GM21381 (cell line): ENCODE data around the gene KLF11.

Experiments used
- ATAC-seq: cut with Tn5 transposase; IDR thresholded peaks from one replicate; pipeline ENCODE4 v1.9.1; 2021; ENCODE audit warnings: mild to moderate bottlenecking, moderate library complexity; ENCODE audit not compliant: unreplicated experiment

Gene KLF11

DNA sequence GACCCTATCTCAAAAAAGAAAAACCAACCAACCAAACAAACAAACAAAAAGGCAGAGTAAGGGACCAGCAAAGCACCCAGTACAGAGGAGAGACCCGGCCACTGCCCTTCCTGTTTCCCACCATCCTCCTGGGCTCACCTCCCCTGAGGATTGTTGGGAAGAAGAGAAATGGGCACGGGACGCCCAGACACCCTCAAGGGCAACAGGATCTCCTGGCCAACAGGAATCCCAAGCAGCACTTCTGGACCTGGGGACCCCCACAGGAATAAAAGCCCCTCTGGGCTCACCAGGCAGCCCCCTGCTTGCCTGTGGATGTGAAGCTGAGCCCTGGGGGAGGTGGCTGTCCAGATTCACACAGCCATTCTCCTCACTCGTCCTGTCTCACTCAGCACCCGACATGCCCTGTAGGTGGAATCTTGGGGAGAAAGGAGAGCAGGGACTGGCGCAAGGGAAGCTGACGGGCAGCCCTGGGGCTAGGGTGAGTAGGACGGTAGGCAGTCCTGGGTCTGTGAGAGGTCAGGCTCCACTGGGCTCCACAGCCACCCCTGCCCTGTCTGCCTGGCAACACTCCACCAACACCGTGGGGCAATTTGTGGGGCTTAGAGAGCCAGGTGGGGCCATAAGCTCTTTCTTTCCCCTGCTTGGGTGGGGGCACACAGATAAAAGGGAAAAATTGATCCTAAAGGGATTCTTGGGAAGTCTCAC lies 18.0 kb downstream of the KLF11 start:
- ATAC-seq, result no peak

DNA sequence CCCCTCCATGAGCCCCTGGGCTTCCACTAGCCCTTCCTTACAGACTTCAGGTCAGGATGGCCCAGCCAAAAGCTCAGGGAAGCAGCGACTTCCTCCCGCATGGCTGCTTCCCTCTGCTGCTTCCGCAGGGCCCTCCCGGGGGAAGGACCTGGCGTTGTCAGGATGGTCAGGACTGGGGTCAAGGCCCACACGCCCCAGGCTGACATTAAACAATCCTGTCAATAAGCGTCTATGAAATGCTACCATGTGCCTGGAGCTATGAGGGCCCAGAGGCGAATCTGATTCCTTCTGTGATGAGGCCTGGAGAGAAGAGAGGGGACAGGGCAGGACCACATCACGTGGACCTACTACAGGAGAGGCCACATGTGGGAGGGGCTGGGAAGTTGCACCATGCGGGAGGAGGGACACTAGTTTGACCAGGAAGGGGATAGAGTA lies 19.6 kb downstream of the KLF11 start:
- no peak for ATAC-seq

DNA sequence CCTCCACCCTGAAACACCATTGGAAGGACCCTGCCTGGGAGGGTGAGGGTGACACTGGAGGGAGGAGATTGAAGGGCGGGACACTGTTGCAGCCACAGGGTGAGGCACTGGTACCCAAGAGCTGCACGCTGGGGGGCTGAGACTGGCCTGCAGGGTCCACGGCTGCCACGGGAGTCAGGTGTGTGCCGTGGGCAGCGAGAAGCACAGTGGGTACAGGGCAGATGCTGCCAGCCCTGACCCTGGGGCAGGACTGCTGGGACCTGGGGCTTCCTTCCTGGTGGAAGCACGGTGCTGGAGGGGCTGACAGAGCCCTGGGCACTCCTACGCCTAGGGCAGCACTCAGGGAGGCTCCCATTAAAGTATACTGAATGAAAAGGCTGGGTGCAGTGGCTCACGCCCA lies 20.2 kb downstream of the KLF11 start:
- ATAC-seq, result no peak

DNA sequence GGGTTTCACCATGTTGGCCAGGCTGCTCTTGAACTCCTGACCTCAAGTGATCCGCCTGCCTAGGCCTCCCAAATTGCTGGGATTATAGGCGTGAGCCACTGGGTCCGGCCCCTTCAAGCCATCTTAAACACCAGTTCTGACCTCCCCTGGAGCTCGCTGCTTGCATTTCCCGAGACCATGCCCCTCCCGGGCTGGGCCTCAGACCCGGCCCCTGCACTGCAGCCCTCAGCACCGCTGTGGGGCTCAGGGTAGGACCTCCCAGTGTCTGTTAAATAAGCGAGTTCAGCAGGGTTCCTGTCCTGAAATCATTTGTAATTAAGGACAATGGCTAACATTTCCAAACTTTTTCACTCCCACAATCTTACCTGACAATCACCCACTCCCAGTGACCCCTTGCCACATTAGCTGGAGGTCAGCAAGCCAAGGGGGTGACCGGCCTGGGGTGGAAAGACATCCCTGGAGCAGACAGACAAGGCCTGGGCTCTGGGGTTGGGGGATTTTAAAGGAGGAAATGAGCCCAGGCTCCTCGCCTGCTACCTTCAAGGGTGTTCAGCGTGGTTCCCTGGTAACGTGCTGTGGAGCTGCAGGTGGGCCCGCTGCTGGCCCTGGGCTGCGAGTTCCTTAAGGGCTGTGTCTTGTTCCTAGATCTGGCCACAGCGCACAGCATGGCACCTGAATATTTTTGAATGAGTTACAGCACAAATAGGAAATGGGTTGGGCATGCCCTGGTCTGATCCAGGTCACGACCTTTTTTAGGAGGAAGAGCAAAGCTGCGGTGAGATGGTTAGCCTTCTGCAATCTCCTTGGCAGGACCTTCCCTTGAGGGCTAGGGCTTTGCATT lies 21.8 kb downstream of the KLF11 start:
- no peak for ATAC-seq

DNA sequence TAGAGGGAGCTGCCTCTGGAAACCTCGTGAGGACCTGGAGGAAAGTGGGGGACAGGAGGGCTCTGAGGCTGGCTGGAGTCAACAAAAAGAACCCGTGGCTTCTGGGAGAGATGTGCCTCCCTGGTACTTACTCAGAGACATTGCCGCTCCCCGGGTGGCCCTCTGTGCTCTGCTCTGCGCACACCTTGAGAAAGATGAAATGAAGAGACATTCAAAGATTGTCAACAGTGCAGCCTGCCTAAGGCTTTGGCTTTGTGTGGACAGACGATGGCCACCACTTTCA lies 22.4 kb downstream of the KLF11 start:
- no peak for ATAC-seq

DNA sequence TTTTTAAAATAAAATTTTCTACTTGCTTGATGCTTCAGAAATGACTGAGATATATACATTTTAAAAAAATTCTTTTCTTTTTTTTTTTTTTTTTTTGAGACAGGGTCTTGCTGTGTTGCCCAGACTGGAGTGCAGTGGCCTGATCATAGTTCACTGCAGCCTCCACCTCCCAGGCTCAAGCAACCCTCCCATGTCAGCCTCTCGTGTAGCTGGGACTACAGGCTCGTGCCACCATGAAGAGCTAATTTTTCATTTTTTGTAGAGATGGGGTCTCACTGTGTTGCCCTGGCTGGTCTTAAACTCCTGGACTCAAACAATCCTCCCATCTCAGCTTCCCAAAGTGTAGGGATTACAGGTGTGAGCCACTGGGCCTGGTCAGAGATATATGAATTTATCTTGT lies 24.0 kb downstream of the KLF11 start:
- ATAC-seq, result no peak

DNA sequence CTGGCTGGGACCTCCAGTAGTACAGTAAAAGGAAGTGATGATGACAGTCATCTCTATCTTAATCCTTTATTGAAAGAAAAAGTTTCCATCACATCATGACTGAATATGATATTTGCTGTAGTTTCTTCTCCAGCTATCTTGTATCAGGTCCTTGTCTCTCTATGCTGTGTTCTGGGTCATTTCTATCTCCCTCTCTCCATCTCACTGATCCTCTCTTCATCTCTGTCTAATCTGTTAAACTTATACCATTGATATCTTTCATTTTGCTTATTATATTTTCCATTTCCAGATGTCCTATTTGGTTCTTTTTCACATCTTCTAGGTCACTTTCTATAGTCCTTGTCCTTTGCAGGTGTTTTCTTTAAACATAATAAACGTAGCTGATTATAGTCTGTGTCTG lies 24.5 kb downstream of the KLF11 start:
- ATAC-seq, result no peak

DNA sequence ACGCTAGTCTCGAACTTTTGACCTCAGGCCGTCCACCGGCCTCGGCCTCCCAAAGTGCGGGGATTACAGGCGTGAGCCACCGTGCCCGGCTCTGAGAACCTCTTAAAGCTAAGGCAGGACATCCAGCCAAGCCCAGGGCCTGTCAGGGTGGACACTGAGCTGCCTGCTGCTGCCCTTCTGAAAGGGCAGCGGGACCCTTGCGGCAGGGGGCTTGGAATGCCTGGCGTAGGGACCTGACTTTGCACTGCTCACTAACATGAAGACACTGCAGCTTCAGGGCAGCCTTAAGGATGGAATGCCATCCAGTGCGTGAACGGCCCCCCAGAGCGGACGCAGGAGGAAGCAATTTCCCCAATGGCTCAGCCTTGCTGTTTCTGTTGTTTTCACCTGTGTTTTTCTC lies 27.8 kb downstream of the KLF11 start:
- no peak for ATAC-seq

DNA sequence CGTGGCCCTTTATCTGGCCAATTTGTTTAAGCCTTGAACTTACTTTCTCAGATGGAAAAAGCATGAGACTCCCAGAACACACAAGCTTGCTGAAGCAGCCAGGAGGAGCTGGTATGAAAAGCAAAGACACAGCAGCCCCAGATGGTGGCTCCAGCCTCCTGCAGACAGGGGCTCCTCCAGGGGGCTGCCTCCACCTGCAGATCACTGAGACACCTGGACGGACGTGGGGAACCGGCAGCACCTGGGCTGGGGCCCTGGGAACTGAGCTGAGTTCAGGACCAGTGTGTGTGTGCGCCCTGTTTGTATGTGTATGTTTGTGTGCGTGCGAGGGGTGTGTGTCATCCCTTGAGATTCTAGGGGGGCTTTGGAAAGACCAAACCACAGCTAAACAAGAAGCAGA lies 28.2 kb downstream of the KLF11 start:
- no peak for ATAC-seq

DNA sequence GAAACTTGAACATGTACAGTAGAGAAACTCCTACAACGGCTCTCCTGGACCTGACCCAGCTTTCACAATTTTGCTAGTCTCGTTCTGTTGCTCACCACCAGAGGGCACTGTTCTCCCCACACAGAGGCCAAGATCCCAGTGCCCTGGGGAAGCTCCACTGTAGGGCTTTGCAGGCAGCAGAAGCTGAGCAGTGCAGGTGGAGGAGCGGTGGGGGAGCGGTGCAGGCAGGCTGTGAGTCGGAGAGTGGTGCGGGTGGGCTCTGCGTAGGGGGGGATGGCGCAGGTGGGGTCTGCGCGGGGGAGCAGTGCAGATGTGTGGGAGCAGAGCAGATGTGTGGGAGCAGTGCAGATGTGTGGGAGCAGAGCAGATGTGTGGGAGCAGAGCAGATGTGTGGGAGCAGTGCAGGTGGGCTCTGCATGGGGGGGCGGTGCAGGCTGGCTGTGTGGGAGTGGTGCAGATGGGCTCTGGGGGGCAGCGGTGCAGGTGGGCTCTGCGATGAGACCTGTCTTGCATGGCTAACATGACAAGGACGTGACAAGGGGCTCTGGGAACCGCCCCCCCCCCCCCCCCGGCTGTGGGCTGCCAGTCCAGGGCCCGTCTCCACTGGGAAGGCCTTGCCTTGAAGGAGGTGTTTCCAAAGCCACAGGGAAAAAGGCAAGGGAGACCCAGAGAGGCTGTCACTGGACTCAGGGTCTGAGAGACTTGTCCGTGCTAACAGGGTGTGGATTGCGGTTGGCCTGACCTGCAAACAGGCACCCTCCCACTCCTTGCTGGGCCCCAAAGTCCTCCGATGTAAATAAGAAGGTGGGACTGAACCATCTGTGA lies 29.5 kb downstream of the KLF11 start:
- ATAC-seq, result peak; percentile 89

DNA sequence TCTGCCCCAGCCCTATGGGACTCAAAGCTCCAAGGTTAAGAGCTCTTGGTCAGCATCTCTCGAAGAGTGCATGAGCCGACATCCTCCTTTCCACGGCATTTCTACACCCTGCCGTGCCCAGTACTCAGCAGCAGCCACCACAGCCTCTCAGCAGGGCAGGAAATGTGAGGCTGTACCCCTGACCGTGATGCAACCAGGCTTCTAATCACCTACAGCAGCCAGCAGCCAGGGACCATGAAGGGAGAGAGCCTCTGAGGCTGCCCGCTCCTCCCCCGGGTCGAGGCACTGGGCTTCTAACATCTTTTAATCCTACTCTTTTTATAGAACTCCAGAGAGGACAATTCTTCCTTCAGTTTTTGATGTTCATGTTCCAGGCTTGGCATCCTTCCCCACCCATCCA lies 30.4 kb downstream of the KLF11 start:
- ATAC-seq, result no peak

DNA sequence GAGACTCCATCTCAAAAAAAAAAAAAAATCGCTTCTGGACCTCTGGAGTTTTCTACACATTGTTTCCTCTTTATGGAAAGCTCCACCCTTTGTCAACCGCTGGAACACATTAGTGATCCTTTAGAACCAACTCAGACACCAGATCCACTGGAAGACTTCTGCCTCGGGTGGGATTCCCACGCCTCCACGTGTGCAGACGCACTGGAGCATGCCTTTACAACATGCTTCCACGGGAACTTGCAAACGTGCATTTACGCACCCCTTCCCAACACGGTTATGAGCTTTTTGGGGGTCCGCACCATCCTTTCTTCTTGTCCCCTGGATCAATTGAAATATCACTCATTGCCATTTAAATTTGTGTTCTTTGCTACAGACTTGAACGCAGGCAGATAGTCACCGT lies 31.8 kb downstream of the KLF11 start:
- no peak for ATAC-seq

DNA sequence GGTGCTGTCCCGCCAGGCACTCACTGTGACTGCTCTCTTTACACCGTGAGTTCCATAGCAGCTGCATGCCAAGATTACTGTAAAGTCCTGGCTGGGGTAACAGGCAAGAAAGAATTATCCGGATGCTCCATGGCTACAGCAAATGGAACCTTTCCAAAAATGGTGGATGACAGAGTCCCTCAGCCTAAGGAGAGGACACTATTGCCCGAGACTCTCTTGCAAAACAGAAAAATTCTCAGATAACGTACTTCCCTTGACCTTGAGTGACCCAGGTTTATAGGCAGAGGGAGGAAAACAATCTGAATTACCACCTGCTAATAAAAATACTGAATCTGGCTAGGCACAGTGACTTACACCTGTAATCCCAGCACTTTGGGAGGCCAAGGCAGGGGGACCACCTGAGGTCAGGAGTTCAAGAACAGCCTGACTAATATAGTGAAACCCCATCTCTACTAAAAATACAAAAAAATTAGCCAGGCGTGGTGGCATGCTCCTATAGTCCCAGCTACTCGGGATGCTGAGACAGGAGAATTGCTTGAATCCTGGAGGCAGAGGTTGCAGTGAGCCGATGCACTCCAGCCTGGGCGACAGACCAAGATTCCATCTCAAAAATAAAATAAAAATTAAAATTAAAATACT lies 32.3 kb downstream of the KLF11 start:
- ATAC-seq, result no peak

DNA sequence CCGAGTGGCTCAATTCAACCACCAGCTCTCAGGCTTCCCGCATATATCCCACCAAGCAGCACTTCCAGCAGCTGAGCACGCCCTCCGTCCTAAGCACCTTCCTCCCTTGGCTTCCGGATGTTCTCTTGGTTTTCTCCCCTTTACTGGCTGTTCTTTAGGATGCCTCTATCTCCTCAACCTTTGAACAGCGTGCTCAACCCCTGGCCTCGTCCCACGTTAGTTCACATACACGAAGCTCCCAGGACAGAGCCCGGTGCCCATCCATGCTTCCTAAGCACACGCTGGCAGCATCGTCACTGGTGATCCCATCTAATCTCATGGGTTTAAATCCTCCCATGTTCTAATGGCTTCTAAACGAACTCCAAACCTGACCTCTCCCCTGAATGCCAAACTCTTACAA lies 33.2 kb downstream of the KLF11 start:
- no peak for ATAC-seq

DNA sequence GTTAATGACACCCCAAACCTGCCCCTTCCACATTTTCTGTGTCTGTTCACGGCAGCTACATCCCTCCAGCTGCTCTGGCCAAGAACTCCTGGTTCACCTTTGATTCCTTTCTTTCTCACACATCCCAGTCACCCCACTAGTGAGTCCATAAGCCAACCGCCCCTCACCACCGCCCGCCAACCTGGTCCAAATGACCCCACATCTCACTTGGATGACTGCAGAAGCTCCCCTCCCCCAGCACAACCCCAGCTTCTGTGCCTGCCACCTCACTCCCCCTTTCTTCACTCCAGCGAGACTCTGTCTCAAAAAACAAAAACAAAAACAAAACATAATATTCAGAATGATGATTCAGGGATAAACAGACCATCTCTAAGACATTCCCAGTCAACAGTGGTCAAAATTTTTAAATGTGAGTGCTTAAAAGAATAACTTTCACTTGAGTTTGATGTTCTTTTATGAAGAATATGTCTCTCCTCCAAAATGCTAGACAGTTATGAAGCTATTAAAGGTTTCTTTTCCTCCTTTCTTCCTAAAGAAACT lies 33.7 kb downstream of the KLF11 start:
- ATAC-seq, result no peak

DNA sequence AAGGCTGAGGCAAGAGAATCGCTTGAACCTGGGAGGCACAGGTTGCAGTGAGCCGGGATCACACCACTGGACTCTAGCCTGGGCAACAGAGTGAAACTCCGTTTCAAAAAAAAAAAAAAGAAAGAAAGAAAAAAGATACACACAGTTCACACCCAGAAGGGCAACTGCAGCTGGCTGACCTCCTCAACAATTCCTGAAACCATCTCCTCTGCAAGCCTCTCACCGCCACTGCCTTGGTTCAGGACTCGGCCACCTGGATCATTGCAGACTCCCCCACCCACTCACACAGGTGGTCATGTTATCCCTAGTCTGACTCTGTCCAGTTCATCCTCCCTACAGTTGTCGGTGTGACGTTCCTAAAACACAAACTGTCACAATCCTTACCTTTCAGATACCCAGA lies 34.7 kb downstream of the KLF11 start:
- no peak for ATAC-seq

DNA sequence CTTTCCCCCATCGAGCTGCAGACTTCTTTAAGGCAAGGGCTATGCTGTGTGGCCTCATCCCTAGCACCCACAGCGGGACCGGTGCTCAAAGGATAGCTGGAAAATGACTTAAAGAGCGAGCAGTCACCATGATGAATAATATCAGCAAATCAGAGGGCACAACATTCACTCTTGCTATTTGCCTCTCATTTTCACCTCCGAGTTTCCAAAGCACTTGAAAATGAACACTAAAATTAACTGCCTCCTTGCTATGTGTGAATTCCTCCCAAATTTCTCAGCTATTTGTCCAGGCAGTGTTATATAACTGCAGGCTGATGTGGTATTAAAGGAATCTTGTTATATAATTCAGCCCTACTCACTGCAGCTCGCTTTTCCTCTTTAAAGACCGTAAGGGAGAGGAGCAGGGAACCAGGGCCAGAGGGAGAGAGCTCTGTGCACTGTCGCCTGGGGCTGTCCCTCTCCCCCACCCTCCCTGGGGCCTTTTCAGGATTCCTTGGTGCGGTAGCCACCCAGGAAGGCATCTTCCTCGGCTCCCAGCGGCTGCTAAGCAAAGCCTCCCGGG lies 35.4 kb downstream of the KLF11 start:
- no peak for ATAC-seq

DNA sequence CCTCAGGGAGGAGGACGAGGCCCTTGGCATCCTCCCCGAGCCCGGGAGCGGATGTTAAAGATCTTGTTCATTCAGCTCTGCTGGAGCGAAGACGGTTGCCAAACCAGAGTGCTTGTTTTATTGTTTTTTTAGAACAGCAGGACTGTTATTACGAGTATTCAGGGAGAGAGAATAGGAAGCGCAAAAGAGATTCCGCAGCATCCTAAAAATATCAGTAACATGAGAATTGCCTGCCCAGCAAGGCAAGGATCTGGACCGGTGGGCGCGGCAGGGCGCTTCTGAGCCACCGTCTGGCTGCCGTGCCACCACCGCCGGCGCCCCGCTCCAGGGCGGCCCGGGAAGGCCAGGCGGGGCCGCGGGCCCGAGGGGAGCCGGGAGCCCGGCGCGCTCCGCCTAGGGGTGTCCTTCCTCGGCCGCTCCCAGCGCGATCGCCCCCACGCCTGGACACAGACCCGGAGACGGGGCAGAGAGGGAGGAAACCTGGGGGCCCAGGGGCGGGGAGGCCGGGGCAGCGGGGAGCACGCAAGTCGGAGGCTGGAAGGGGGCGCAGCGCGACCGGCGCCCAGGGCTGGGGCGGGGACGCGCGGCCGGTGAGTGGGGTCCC lies 36.0 kb downstream of the KLF11 start:
- ATAC-seq, result peak; percentile 15

DNA sequence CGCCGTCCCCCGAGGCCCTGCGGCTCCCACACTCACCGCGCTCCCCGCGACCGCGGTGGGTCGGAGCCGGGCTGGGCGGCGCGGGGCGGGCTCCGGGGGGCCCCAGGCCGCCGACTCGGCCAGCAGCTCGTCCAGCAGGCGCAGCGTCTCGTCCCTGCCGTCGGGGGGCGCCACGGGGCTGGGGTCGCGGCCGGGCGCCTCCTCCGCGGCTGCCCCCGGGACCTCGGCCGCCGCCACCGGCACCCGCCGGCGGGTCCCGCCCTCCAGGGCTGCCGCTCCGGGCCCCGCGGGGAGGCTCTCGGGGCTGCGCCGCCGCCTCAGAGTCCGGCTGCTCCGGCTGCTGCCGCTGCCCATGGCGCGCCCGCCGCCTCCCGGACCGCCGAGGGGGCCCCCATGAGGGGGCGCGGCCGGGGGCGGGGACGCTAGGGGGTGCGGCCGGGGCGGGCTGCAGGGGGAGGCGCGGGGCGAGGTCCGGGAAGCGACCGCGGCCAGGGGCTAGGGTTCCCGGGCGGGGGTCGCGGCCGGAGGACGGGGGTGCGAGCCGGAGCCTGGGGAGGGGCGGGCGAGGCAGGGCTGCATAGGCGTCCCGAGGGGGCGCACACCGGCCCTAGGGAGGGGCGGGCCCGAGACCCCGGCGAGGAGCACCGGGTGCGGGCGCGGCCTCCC lies 36.7 kb downstream of the KLF11 start, which contains the start of gene CYS1:
TSS of gene CYS1 (minus strand) at position 542 of the 666 bp plus-strand sequence. CDS start at position 354, 188 bp downstream.
- ATAC-seq, result peak; percentile 39
